Amygdala (tissue), 56 donors: ENCODE data around the gene FOXR1.
"Not testable (repeated sequence)": the region's sequence is repeated elsewhere in the genome, so short reads cannot be mapped to it uniquely, and the experiment has no call there.

Experiments used
- DNase-seq, 56 donors: peaks; one replicate each; lab custom pipeline; 2025; lab: John Stamatoyannopoulos, UW

The FOXR1 gene

DNA sequence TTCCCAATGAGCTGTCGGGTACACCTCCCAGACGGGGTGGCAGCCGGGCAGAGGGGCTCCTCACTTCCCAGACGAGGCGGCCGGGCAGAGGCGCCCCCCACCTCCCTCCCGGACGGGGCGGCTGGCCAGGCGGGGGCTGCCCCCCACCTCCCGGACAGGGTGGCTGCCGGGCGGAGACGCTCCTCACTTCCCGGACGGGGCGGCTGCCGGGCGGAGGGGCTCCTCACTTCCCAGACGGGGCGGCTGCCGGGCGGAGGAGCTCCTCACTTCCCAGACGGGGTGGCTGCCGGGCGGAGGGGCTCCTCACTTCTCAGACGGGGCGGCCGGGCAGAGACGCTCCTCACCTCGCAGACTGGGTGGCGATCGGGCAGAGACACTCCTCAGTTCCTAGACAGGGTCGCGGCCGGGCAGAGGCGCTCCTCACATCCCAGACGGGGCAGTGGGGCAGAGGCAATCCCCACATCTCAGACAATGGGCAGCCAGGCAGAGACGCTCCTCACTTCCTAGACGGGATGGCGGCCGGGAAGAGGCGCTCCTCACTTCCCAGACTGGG is 20.0 kb downstream of the FOXR1 start:
- DNase-seq = not testable (repeated sequence)

DNA sequence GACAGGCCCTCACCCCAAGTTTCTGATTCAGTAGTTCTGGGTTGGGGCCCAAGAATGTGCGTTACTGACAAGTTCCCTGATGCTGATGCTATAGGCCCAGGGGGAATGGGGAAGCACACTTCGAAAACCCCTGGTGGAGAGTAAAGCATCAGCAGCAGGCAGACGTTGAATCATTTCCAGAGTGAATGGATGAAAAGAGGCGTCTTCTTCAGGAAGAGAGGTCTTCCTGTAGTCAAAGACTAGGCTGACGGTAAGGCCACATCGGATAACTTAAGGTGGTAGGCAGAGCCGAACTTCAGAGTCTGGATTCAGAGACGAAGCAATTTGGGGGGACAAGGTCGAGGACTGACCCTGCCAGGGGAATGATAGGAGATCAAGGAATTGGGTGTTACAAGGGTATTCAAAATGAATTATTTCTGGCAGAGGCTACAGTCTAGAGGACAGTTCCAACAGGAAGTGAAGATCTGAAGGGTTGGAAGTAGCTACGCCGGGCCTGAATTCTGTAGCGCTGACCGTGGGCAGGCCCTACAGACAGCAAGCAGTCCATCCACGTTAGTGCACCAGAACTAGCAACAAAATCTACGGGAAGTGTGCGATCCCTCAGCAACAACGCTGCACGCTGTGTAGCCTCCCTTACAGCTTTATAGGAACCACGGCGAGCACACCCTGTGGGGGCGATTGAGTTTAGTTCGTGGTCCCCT is 25.5 kb downstream of the FOXR1 start:
- peak in 5 of 56 donors; percentile 26 to 54 (median 38) for DNase-seq

DNA sequence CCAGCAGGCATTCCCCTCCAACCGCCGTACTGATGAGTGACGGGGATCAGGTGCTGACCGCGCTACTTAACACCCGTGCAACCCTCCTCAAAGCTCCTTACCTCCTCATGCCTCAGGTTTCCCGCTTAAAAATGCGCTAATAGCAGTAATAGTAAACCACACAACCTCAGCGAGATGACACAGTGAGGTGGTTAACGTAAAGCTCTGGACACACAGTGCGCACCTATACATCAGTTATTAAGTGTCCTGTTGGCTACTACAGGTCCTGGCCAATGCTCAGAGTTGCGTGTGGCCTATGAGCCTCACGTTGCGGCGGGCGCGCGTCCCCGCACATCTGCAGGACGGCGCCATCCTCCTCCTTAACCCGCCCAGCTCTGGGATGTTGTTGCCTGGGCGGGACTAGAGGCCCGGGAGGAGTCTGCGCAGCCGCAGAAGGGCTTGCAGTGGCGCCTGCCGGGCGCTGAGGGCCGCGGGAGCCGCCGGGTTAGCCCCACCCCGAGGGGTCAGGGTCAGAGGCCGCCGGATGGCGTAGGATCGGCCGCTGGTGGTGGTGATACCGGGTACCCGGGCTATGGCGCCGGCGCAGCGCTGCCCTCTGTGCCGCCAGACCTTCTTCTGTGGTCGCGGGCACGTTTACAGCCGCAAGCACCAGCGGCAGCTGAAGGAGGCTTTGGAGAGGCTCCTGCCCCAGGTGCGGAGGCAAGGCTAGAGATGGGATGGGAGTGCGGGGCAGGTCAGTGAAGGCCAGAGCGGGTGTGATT is 26.2 kb downstream of the FOXR1 start, which contains the start of gene CENATAC:
TSS of gene CENATAC (plus strand) at position 512 of the 761 bp plus-strand sequence. CDS start at position 572, 60 bp downstream.
- peak; percentile 66 to 98 (median 92) for DNase-seq

DNA sequence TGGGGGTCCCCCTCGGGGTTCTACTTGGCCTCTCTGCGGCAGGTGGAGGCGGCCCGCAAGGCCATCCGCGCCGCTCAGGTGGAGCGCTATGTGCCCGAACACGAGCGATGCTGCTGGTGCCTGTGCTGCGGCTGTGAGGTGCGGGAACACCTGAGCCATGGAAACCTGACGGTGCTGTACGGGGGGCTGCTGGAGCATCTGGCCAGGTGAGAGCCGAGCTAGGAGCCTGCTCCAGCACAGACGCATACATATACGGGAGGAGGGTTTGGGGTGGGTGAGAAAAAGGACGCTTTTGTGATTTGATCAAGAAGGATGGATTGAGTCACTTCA is 26.8 kb downstream of the FOXR1 start:
- peak in 3 of 56 donors; percentile 34 to 50 (median 42) for DNase-seq

DNA sequence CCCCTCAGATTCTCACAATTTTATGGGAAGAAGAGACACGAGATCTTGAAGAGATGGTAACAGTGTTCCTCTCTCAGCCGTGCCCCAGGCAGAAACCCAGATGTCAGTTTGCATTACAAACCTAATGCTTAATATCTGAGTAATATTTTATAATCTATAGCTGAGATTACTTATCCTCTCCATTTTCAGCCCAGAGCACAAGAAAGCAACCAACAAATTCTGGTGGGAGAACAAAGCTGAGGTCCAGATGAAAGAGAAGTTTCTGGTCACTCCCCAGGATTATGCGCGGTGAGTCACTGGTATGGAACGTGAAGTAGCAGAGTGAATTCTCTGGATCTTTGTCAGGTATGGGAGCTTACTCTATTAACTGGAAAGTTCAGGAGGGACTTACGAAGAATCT is 27.3 kb downstream of the FOXR1 start:
- DNase-seq = no peak

DNA sequence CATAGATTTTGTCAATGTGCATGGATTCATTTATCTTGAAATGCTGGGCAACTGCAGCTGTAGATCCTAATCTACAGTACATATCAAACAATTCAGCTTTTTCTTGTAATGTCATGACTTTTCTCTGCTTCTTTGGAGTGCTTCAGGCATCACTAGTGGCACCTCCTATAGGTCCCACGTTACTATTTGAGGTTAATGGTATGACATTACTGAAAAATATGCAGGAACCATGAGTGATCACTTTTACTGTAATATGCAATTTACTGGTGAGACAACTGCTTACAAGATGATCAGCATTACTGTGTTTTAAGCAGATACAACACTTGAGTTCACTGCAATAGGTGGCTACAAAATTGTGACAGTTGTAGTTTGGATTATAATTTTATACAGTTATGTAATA is 29.3 kb downstream of the FOXR1 start:
- DNase-seq = no peak

DNA sequence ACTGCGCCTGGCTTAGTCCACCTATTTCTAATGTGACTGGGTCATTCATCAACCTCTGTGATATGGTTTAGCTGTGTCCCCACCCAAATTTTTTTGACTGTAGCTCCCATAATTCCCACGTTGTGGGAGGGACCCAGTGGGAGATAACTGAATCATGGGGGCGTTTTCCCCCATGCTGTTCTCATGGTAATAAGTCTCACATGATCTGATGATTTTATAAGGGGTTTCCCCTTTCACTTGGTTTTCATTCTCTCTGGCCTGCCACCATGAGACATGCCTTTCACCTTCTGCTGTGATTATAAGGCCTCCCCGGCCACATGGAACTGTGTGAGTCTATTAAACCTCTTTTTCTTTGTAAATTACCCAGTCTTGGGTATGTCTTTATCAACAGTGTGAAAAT is 35.1 kb downstream of the FOXR1 start:
- no peak for DNase-seq

DNA sequence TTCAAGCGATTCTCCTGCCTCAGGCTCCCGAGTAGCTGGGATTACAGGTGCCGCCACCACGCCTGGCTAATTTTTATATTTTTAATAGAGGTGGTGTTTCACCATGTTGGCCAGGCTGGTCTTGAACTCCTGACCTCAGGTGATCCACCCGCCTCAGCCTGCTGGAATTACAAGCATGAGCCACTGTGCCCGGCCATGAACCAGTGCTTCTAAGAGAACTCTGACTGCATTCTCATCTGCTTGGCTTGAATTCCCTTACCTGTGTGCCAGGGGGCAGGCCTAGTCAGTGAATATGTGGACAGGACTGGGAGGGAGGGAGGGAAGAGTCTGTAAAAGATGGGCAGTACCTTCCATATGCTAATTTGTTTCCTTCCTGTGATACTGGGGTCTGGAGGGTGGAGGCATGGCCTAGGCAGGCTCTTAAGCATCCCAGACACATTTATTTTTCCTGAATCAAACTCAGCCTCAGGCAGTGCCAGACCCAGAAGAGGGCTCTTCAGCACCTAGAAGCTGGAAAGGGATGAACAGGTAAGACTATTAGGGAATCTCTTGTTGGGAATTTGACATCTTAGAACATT is 40.0 kb downstream of the FOXR1 start:
- no peak for DNase-seq

DNA sequence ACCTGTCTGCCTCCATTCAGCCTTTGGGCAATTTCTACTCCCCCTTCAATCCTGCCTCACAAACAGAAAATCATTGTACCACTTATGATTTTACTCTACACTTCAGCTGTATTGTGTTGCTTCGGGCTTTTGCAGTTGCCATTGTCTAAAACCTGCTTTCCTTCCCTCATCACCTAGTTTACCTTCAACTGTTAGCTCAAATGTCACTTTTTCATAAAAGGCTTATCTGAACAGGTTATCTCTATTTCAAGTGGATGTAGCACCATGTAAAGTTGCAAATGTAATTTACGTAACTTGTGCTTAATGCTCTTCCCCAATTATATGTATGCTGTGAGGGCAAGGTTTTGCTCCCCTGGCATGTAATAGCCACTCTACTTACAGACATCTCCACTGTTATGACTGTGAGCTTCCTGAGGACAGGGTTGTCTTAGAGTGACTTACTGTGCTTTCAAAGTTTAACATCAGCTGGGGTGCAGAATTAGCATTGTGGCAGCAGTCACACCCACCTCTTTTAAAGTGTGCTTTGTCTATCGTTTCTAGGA is 41.1 kb downstream of the FOXR1 start:
- no peak for DNase-seq

DNA sequence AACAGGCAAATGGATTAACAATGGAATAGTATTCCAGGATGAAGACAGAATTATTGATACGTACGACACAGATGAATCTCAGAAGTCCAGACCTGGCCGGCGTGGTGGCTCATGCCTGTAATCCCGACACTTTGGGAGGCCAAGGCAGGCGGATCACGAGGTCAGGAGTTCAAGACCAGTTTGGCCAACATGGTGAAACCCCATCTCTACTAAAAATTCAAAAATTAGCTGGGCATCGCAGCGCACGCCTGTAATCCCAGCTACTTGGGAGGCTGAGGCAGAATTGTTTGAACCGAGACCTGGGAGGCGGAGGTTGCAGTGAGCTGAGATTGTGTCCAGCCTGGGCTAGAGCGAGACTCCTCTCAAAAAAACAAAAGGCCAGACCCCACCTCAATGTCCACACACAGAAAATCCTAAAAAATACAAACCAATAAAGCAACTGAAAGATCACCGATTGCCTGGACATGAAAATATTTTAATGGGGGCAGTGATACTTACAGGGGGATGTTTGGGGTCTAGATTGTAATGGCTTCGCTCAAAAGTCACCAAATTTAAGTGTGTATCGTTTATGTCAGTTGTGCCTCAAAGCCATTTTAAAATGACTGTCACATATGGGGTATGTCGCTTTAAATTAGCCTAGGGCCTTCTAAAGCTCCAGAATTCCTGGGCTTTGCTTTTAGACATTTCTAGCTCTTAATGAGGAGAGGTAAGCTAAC is 42.8 kb downstream of the FOXR1 start:
- DNase-seq = no peak

DNA sequence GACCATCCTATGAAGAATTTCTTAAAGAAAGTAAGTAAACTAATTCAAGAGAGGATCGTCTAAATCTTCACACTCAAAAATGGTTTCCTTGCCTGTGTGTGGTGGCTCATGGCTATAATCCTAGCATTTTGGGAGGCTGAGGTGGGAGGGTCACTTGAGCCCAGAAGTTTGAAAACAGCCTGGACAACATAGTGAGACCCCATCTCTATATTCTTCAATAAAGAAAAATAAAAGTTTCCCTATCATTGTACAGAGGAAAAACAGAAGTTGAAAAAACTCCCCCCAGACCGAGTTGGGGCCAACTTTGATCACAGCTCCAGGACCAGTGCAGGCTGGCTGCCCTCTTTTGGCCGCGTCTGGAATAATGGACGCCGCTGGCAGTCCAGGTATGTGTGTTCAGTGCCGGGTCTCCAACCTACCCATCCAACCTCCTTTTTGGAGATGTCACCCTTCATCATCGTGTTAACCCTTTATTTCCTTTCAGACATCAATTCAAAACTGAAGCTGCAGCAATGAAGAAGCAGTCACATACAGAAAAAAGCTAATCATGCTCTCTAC is 43.6 kb downstream of the FOXR1 start:
- no peak for DNase-seq

DNA sequence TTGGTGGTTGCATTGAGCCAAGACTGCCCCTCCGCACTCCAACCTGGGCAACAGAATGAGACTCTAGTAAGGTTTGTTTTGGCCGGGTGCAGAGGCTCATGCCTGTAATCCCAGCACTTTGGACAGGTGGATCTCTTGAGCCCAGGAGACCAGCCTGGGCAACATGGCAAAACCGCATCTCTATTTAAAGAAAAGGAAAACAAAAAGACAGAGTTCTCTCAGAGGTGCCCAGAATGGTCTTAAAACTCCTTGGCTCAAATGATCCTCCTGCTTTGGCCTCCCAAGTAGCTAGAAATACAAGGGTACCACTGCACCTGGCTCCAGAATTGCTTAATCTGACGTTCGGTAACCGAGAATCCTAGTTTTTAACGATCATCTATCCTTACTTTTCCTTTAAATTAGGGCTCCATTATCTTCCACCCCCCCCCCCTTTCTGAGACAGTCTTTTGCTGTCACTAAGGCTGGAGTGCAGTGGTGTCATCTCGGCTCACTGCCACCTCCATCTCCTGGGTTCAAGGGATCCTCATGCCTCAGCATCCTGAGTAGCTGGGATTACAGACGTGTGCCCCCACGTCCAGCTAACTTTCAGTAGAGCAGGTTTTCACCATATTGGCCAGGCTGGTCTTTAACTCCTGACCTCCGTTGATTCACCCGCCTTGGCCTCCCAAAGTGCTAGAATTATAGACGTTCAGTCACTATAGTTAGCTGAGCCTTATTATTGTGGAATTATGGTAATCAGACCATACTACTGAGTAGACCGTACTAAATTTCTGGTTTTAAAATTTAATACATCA is 44.9 kb downstream of the FOXR1 start:
- no peak for DNase-seq

DNA sequence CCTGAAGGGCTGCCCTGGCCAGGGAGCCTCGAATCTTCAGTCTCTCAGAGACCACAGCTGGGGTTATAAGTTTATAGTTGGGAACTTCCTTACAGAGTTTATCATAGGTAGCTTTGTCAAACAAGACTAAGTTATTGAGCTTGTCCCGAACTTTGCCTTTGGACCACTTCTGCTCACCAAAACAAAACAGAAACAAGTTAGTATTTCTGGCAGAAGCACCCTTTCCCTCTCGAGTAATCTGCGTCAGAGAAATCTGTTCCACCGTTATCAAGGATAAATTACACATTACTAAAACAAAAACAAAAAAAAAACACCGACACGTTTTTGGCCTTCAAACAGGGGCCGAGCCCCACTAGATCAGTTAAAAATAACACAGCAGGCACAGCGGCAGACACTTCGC is 45.8 kb downstream of the FOXR1 start:
- DNase-seq = not testable (repeated sequence)

DNA sequence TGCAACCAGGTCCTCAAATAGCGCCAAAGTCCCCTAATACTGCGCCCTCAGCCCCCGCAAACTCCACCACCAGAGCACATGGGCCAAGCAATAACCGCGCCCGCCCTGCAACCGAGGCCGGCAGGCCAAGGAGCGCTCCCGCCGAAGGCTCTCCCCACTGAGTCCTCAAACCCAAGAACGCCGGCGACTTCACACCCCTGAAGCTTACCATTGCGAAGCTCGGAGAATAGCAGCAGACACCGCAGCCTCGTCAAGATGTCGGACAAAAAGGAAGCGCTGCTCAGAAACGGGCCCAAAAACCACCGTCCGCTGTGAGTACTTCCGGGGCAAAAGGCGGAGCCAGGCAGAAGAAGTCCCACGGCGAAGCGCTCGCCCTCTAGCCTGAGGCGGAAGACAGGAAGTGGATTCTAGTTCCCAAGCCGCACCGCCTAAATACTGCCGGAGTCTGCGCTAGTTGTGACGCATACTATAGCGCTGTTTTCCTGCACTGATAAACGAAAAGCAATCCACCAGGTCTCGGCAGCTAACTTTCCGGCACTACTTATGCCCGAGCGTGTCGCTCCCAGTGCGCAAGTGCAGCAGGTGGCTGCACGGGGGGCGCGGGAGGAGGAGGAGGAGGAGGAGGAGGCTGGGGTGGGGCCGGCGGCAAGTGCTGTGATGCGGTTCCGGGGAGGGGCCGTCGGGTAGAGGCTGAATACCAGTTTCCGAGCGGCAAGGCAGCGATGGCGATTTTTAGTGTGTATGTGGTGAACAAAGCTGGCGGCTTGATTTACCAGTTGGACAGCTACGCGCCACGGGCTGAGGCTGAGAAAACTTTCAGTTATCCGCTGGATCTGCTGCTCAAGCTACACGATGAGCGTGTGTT is 46.7 kb downstream of the FOXR1 start, which contains the start of the genes RPS25 and TRAPPC4:
TSS of gene RPS25 (minus strand) at position 270 of the 865 bp plus-strand sequence. CDS start at position 211, 59 bp downstream.
TSS of gene TRAPPC4 (plus strand) at position 693 of the 865 bp plus-strand sequence. CDS start at position 723, 30 bp downstream.
- DNase-seq = peak; percentile 88 to 100 (median 97)

DNA sequence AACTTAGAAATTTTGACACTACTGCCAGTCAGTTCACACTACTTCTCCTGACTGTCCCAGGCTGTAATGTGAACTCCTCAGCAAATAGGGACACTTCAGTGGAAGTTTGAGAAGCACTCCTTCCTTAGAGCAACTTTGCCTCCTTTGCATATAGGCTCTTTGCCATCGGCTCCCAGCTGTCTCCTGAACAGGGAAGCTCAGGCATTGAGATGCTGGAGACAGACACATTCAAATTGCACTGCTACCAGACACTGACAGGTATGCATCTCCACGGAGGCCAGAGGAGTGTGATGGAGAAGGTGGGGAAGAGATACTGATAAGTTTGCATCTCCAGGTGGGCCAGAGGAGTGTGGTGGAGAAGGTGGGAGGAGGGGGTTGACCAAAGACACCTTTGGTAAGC is 48.4 kb downstream of the FOXR1 start:
- DNase-seq = no peak

DNA sequence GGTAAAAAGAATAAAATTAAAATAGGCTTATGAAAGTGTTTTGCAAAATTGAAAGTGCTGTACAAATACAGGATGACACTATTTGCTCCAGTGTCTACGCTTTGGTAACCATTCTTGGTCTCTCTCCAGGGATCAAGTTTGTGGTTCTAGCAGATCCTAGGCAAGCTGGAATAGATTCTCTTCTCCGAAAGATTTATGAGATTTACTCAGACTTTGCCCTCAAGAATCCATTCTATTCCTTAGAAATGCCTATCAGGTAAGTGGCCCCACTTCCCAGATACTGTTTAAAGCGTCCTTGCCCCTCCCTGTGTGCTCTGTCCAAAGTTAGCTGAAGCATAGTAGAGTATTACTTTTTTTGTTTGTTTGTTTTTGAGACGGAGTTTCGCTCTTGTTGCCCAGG is 50.1 kb downstream of the FOXR1 start:
- DNase-seq = no peak

DNA sequence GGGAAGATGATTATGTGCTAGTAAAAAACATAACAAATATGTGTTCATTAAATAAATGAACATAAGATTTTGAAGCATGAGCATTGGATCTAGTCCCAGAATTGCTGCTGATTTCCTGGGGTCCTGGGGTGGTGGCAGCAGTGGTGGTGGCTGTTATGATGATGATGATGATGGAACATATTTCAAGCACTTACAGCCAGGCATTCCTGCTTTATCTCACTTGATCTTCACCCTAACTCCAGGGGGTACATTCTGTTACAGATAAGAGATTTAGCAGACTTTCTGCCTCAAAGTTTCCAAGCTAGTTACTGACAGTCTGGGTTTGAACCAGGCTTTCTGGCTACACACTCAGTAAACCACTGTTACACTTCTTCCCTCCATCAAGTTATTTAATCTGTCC is 52.2 kb downstream of the FOXR1 start:
- DNase-seq = no peak
